NCI-H524 (cell line): ENCODE data around the gene NIPBL.
"Not testable (repeated sequence)": the region's sequence is repeated elsewhere in the genome, so short reads cannot be mapped to it uniquely, and the experiment has no call there.

Experiments
- DNase-seq, 2 experiments: peaks; one replicate each; lab custom pipeline; 2025; lab: John Stamatoyannopoulos, UW

The NIPBL gene

DNA sequence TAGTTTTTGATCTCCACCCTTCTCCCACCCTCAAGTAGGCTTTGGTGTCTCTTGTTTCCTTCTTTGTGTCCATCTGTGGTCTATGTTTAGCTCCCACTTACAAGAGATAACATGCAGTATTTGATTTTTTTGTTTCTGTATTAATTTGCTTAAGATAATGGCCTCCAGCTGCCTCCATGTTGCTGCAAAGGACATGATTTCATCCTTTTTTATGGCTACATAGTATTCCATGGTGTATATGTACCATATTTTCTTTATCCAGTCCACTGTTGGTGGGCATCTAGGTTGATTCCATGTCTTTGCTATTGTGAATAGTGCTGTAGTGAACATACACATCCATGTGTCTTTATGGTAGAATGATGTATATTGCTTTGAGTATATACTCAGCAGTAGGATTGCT, 24.5 kb downstream of the NIPBL start:
- not testable (repeated sequence) for DNase-seq

DNA sequence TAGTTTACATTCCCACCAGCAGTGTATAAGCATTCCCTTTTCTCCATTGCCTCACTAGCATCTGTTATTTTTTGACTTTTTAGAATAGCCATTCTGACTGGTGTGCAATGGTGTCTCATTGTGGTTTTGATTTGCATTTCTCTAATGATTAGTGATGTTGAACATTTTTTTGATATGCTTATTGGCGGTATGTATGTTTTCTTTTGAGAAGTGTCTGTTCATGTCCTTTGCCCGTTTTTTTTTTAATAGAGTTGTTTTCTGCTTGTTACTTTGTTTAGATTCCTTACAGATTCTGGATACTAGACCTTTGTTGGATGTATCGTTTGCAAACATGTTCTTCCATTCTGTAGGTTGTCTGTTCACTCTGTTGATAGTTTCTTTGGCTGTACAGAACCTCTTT, 25.3 kb downstream of the NIPBL start:
- no peak for DNase-seq

DNA sequence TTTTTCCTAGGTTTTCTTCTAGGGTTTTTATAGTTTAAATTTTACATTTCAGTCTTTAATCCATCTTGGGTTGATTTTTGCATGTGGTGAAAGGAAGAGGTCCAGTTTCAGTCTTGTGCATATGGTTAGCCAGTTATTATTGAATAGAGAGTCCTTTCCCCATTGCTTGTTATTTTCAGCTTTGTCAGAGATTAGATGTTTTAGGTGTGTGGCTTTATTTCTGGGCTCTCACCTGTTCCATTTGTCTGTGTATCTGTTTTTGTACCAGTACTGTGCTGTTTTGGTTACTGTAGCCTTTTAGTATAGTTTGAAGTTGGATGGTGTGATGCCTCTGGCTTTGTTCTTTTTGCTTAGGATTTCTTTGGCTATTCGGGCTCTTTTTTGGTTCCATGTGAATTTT, 25.8 kb downstream of the NIPBL start:
- no peak for DNase-seq

DNA sequence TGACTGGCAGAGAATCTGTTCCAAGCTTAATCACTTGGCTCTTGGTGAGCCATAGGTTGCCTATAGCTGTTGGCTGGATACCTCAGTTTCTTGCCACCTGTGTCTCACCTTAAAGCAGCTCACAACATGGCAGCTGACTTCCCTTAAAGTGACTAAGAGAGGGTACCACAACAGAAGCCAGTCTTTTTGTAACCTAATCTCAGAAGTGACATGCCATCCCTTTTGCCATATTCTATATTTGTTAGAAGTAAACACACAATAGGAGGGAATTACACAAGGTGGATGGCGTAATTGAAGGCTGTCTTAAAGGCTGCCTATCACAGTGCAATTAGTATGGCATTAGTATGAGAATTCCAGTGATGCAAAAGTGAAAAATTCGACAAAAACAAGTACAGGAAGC, 28.1 kb downstream of the NIPBL start:
- no peak for DNase-seq

DNA sequence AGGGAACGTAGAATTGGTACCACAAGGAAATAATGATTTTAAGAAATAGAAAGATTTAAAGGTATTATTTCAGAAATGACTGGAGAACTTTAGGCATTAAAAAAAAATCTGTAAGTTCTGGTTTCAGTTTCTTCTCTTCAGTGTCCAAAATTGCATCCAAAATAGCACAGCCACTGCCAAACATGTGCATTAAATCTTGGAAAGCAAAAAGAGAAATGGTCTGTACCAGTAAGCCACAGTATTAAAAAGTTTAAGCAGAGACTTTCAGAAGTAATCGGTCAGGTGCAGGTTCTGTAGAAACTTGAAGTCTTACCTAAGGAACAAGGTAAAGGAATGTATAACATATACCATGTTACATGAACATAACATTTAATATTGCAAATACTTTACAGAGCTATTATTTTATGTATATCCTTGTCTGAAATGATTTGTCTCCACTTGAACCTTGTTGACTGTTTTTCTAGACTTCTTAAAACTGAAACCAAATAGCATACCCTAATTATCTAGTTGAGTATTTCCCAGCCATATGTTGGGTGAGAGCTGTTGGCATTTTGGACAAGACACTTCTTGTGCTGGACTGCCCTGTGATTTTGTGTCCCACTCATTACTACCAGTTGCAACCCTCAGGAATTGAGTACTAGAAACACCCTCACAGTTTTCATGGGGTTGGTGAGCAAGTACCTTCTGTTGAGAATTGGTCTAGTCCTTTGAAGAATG, 32.1 kb downstream of the NIPBL start:
- peak; percentile 46 to 67 for DNase-seq

DNA sequence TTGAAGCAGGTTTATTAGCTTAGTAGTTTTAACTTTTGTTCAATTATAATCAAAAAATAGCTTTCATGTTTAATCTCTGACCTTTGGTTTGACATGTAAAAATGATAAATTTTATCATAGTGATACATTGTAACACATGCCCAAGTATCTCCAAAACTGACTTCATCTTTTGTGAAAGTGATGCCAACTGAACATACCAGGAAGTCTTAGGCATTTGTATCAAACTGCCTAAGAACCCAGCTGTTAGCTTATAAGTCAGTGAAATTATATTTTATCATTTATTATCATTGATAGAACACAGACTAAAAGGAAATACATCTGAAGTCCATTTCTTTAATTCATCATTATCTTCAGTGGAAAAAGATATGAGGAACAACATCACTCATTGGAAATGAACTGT, 39.1 kb downstream of the NIPBL start:
- DNase-seq: no peak

DNA sequence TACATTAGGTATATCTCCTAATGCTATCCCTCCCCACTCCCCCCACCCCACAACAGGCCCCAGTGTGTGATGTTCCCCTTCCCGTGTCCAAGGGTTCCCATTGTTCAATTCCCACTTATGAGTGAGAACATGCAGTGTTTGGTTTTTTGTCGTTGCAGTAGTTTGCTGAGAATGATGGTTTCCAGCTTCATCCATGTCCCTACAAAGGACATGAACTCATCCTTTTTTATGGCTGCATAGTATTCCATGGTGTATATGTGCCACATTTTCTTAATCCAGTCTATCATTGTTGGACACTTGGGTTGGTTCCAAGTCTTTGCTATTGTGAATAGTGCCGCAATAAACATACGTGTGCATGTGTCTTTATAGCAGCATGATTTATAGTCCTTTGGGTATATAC, 40.0 kb downstream of the NIPBL start:
- not testable (repeated sequence) for DNase-seq

DNA sequence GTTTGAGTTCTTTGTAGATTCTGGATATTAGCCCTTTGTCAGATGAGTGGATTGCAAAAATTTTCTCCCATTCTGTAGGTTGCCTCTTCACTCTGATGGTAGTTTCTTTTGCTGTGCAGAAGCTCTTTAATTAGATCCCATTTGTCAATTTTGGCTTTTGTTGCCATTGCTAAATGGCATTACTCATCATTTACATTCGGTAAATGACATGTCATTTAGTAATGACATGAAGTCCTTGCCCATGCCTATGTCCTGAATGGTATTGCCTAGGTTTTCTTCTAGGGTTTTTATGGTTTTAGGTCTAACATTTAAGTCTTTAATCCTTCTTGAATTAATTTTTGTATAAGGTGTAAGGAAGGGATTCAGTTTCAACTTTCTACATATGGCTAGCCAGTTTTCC, 40.8 kb downstream of the NIPBL start:
- not testable (repeated sequence) for DNase-seq

DNA sequence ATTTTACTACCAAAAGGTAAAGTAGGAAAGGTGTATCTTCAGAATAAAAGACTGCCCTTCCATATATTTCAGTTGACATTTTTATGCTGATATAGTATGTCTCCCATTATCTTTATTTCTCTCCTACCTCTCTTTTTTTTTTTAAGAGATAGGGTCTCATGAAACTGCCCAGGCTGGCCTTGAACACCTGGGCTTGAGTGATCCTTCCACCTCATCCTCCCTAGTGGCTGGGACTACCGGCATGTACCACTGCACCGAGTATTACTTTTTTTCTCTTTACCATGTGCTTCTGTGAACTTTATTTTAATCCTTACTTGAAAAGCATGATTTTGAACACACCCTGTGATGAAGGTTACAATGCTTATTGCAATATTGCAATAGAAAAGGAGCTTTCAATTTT, 42.7 kb downstream of the NIPBL start:
- DNase-seq: no peak

DNA sequence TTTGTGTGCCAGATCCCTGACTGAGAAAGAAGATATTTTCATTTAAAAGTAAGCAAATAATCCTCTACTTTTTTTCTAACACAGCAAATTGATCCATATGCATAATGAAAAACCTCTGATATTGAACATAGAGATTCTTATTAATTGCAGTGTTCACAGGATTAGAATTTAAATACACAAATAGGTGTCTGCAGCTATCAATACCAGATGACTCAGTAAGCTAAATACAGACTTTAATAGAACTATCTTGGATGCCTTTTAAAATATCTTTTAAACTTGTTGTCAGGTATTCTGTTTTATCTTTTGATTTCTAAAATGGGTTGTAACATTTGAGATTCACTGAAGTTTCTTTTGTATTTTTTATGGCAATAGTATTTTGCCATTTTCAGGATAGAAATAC, 43.1 kb downstream of the NIPBL start:
- no peak for DNase-seq

DNA sequence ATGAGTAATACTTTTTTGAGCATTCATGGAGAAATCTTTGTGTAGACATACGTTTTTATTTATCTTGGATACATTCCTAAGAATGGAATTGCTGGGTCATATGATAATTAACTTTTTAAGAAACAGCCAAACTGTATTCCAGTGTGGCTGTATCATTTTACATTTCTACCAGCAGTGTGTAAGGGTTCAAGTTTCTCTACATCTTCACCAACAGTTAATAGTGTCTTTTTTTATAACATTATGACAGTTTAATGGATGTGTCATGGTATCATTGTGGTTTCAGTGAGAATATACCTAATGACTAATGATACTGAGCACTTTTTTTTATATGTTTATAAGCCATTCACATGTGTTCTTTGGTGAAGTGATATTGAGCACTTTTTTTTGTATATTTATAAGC, 52.4 kb downstream of the NIPBL start:
- no peak for DNase-seq

DNA sequence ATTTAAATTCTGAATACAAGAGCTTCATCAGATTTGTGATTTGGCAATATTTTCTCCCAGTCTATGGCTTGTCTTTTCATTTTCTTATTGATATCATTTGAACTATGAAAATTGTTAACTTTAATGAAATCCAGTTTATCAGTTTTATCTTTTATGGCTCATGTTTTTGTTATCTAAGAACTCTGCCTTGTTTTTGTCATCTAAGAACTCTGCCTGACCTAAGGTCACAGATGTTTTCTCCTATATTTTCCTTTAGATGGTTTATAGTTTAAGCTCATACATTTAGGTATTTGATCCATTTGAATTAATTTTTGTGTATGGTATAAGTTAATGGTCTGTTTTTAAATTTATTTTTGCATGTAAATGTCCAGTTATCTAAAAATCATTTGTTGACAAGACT, 52.9 kb downstream of the NIPBL start:
- no peak for DNase-seq

DNA sequence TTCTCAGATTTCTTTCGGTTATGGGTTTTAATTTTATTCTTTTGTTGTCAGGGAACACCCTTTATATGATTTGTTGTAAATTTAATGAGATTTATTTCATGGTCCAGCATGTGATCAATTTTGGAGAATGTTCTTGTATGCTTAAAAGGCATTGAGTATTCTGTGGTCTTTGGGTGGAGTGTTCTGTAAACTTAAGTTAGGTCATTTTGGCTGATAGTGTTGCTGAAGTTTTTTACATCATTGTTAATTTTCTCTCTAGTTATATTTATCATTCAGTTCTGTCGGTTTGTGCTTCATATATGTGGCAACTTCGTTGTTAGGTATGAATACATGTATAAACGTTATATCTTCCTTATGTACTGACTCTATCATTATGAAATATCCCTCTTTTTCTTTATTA, 55.5 kb downstream of the NIPBL start:
- no peak for DNase-seq

DNA sequence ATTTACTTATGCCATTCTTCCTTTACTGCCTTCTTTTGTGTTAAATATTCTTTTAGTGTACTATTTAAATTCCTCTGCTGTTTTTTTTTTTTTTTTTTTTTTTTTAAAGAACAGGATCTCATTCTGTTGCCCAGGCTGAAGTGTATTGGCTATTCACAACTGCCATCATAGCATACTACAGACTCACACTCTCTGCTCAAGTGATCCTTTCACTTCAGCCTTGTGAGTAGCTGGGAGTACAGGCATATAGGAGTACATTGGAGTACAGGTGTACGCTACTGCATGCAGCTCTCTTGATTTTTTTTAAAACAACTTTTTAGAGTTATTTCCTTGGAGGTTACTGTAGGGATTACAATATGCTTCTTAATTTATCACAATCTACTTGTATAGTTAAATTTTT, 56.1 kb downstream of the NIPBL start:
- DNase-seq: no peak

DNA sequence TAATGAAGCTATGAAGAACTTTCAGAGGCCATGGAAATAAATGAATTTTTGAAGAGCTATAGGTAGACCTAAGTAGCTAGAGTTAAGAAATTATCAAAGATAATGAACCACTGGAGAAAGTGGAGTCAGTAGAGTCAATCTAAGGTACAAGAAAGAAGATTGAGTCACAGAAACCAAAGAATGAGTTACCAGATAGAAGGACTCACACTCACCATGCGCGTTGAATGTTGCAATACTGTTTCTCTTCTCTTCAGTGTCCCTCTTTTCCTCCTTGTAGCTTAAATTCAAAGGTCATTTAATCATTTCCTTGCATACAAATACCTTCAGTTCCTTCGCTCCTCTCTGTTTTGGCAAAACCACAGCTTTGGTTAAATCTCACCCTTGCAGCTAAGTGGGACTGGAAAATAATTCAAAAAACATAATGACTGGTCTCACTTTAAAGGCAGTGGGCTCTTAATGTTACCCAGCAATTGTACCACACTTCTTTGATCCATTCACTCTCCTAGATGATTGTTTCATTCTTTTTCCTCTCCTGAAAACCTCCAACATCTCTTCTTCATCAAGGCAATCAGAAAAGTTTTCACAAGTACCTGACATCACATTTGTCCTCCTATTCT, 58.3 kb downstream of the NIPBL start:
- DNase-seq: no peak

DNA sequence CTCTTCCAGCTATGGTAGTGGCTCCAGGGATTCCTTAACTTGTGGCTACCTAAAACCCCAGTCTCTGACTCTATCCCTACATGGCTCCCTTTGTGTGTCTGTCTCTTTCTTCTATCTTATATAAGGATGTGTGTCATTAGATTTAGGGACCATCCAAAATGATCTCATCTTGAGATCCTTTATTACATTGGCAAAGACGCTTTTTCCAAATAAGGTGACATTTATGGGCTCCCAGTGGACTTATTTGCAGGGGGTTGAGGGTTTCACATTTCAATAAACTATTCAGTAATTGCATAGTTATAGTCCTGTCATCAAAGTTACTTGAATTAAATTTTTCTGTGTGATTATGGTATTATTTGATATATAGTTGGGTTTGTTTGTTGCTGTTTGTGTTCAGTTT, 59.2 kb downstream of the NIPBL start:
- DNase-seq: no peak

DNA sequence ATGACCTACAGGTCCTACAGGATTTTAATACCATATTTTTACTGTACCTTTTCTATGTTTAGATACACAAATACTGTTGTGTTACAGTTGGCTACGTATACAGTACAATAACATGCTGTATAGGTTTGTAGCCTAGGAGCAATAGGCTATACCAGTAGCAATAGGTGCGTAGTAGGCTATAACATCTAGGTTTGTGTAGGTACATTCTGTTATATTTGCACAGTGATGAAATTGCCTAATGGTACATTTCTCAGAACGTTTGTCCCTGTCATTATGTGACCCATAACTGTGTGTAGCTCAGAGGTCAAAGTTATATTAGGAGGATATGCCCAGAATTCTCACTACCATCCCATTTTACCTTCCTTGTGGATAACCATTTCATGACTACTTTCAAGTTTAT, 59.7 kb downstream of the NIPBL start:
- no peak for DNase-seq

DNA sequence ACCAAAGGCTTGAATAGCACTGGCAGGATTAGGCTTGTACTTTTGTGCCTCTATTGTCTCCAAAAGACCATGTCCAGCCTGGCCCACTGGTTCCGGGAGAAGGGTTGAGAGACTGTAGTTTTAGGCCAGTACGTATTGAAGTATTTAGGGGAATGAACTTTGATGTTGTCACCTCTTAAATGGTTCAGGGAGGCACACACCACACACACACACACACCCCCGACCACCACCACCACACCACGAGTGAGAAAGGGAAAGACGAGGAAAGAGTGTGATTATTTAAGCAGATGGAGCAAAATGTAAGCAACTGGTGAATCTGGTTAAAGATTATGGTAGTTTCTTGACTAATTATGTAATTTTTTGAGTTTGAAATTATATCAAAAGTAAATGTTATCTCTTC, 61.6 kb downstream of the NIPBL start:
- DNase-seq: no peak

DNA sequence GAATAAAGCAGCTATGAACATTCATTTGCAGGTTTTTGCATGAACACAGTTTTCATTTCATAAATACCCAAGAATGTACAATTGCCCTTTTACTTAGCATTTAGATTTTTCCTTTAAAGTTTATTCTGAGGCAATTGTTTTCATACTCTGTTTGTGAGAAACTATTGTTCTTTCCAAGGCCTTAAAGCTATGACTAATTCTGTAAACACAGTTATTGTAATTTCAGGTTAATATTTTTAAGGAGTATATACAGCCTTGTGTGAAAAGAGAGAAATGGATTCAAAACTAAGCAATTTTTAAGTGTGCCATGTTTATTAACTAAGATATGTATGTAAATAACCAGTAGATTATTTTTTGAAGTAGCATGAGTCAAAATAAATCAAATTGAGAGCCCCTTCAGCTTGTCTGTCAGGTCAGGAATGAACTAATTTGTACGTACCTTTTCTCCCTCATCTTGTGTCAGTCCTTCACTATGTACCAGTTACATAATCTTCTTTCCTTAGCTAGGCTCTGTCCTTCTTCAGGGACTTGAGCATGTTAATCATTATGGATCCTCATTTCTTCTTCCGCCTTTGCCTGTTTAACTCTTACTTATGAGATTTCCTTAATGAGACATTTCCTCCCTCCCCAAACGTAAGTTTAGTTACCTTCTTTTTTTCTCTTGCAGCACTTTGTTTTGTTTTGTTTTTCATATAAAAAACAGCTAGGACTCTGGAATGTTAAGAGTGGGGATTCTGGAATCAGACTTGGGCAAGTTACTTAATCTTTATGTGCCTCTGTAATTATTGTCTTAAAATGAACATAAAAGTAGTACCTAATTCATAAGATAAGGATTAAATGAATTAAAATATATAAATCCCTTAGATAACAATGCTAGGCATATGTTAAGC, 63.6 kb downstream of the NIPBL start:
- DNase-seq: no peak

DNA sequence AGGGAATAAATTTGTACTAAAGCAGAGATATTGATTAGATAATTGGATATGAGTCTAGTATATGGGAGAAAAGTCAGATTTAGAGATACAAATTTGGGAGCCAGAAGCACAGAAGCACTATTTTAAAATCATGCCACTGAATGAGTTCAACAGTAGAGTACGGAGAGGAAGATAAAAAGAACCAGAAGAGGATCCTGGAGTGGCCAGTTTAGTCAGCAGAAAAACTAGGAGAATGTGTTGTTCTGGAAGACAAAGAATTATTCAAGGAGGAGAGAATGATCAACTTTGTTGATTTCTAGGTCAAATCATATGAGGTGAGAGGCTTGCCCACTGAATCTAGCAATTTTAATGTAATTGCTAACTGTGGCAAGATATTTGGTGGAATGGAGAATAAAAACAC, 67.0 kb downstream of the NIPBL start:
- no peak for DNase-seq

DNA sequence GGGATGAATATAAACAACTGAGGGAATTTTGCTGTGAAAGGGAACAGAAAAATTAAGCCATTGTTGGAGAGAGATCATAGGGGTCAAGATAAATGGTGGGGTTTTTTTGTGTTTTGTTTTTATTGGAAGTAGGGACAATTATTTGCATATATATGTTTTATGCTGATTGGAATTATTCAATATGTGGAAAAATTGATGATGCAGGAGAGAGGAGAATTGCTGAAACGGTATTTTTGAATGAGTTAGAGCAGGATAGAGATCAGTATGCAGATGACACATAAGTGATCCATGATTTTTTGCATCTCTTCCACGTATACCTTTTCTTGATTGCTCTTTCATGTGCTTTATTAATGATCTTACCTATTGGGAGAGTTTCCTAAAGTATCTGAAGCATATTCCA, 67.5 kb downstream of the NIPBL start:
- DNase-seq: no peak

DNA sequence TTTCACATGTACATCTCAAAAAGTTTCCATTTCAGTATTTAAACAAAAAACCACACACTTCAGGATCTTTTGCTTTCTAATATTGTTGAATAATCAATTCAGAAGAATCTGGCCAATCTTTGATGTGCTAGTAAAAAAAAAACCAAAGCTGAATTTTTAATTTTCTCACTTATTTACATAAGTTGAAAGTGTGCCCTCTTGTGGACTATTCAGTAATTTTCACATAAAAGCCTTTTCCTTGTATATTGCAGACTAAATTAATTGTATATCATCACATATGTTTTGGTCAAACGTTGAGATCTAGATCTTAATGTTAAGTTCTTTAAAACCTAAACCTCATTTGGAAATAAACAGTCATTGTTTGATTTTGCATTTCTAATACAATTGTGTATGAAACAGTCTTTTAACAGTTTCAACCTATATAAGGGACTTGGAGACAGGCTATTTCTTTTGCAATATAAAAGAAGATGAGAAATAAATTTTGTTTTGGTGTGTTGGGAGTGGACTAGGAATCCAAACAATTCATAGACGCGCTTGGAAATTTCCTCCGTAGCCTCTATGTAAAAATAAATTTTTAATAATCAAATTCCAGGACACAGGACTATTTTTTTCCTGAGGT, 68.1 kb downstream of the NIPBL start:
- DNase-seq: peak; percentile 22 to 76

DNA sequence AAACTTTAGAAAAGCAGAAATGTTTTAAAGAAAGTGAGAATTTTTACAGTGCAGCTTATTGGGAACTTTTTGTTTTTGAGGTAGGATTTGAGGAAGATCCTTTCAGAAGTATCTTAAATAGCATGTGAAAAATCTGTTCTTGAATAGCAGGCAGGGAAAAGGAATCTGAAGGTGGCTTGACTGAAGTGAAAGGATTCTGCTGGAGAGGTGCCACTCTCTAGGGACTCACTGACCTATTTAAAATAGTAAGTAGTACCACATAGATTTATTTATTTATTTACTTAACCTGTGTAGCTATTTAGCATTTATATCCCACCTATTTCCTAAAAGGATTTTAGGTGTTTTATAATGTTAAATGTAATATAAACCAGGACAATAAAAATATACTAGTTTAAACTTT, 69.1 kb downstream of the NIPBL start:
- DNase-seq: no peak
